ENCODE measurements around the gene ESRRG.

ESRRG gene

DNA sequence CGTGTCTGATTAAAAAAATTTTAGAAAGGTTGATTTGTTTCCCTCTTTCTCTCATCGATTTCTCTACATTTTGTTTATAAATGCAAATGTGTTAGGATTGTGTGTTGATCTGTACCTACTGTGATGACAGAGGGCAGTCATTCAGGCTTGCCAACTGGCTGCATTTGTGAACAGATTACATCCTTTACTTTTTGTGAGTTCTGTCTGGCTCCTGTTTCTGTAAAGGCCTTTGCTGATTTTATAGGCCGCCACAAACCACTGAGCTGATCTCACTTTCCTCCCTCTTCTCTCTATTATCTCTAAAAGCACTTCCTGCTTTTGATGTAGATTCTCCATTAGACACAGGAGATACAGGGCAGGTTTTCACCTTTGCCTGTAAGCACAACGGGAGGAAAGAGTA lies 106.8 kb downstream of the ESRRG start:
- DNase-seq (ENCODE audit: low spot score): no peak
- TF ChIP-seq, protein P1, sequence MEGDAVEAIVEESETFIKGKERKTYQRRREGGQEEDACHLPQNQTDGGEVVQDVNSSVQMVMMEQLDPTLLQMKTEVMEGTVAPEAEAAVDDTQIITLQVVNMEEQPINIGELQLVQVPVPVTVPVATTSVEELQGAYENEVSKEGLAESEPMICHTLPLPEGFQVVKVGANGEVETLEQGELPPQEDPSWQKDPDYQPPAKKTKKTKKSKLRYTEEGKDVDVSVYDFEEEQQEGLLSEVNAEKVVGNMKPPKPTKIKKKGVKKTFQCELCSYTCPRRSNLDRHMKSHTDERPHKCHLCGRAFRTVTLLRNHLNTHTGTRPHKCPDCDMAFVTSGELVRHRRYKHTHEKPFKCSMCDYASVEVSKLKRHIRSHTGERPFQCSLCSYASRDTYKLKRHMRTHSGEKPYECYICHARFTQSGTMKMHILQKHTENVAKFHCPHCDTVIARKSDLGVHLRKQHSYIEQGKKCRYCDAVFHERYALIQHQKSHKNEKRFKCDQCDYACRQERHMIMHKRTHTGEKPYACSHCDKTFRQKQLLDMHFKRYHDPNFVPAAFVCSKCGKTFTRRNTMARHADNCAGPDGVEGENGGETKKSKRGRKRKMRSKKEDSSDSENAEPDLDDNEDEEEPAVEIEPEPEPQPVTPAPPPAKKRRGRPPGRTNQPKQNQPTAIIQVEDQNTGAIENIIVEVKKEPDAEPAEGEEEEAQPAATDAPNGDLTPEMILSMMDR (IDR thresholded peaks at IDR 0.05): no peak
- Histone ChIP-seq H3K27ac (no peak overlapping the region), H3K4me3 (no peak overlapping the region)

DNA sequence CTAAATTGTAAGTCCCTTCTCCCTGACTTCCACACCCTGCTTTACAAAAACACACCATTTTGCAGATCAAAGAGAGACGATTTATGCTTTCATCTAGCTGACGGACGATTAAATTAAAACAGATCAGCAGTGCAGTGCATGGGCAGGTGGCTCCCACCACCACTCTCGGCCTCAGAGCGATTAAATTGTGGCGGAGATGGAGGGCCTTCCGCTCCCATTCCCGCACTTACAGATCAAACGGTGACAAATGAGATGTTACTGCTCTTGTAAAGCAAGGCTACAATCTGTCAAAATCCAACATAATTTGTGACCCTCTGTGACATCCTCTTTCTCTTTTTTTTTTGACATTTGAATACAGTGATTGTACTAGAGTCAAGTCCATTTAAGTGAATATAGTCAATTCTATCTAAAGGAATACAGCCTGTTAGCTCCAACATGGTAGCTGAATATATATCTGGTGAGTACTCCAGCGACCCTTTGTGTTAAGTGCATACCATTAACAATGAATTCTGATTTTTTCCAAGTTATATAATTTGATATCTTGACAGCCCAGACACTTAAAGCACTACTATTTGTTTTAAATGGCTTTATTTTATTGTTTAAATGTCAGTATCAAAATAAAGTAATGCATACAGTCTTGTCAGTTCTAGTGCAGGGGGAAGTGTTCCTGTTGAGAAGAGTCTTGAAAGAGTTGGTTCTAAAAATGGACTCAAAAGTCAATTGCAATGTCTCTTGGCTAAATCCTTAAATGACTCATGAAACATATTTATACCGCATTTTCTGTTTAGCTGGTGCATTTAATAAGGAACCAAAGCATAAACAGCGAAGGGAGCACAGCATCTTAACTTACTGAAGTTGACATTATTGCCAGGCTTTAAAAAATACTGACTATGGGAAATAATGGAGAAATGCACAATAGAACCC lies 109.0 kb downstream of the ESRRG start:
- no peak overlapping the region for H3K4me3 ChIP-seq
- DNase-seq (ENCODE audit: low spot score): no peak
- no peak overlapping the region for H3K27ac ChIP-seq
- TF ChIP-seq, protein P1 (IDR thresholded peaks at IDR 0.05): no peak

DNA sequence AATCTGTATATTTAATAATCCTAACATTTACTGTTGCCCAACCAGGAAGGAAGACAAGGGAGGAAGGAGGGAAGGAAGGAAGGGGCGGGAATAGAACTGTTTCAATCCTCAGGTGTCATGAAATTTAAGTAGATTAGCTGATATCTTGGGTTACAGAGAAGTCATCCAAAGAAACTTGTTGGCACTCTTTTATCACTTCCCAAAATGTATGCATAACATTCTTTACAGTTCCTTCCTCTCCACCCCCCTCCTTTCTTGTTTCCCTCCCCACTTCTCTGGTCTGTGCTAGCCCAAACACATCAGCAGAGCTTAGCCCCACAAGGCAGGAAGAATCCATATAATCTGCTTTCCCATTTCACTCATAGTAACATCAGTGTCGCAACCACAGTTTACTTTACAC lies 110.9 kb downstream of the ESRRG start:
- H3K27ac ChIP-seq: no peak overlapping the region
- no peak for DNase-seq (ENCODE audit: low spot score)

DNA sequence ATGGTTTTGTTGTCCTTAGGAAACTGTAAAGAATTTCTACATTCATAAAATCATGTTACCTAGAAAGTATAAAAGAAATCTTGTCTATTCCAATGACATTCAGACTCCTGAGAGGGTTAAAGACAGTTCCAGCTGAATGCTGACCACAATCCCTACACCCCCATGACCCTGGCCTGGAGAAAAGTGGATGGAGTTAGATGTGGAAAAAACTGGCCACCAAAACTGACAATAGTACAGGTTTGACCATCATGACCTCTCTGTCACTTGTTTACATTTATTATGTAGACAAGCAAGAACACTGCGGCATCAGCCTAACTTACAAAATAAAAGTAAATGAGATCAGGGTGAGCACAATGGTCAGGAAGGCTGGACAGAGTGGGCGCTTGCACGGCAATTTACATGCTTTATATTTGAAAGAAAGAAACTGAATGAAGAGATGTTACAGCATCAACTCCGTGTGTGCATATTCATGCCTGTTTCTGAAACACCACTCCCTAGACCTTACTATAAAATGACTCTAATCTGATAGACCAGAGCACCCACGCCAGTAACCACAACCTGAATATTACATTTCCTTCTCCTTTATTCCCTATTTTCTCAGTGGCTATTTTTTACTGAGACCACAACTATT lies 116.0 kb downstream of the ESRRG start:
- Histone ChIP-seq H3K27ac (no peak overlapping the region), H3K4me3 (no peak overlapping the region)
- DNase-seq (ENCODE audit: low spot score): no peak
- TF ChIP-seq, protein P1 (IDR thresholded peaks at IDR 0.05): no peak

More for the DNA sequence above, 110.9 kb downstream of the ESRRG start:
- H3K4me3 ChIP-seq: no peak overlapping the region
- TF ChIP-seq, protein P1 (IDR thresholded peaks at IDR 0.05): no peak

DNA sequence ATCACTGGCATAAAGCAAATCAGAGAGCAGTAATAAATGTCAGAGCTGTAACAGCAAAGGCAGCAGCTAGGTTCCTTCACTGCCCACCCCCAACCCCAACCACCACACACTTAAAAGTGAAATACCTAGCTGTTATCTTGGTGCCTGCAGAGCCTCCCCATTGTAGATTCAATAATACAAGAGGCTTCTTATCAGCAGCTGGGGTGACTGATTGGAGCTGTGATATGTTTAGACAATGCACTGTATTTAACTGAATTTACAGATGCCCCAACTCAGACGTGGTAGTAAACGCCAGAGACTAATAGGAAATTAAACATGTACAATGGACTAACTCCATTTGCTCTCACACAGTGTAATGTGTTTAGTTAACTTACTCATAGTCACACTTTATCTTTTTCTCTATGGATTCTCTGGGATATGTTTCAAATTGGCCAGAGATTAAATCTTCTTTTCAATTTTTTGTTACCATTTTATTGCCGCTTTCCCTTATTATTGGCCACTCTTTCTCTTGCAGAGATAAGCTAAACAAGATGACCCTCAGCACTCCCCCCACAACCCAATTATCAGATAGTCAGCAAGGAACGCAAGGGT lies 117.1 kb downstream of the ESRRG start:
- no peak overlapping the region for H3K27ac ChIP-seq
- no peak for DNase-seq (ENCODE audit: low spot score)
- H3K4me3 ChIP-seq: no peak overlapping the region
- TF ChIP-seq, protein P1 (IDR thresholded peaks at IDR 0.05): no peak

DNA sequence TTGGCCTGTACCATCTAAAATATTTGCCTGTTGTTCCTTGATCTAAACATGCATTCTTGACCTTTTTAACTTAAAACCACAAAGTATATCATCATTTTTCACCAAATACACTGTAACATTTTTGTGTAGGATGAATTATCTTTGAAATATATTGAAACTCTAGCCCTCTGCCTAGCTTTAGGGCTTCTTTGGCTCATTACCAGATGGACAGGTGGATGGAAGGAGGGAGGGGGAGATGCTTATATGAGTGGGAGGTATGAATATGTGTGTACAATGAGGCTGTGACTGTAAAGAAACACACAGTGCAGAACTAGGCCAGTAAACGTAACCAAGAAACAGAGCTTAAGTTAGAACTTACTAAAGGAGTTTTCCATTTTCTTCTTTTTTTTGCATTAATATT lies 118.5 kb downstream of the ESRRG start:
- DNase-seq (ENCODE audit: low spot score): no peak
- TF ChIP-seq, protein P1 (IDR thresholded peaks at IDR 0.05): no peak
- Histone ChIP-seq H3K27ac (no peak overlapping the region), H3K4me3 (no peak overlapping the region)
